HepG2 (cell line): ENCODE data around the gene METTL2A. TPM values are rescaled to one million over a fixed set of nuclear protein-coding genes. Genes with fewer than 3 reads are reported as not detected.

Experiments used
- ATAC-seq: fragments of 200-7000 bp; cut with Tn5 transposase; 3 replicates; pipeline ENCODE4 v1.9.1; 2020; ENCODE audit warnings: mild to moderate bottlenecking, moderate library complexity
- BruUV-seq: library from RNA; stranded (reverse); fragments of 400-500 nt; replicated peaks from 2 replicates; lab custom pipeline; 2021; lab: Mats Ljungman, UMichigan
- CTCF ChIA-PET: fragments of 300-600 bp; formaldehyde crosslinking; extraction: SDS; loops from one replicate; lab custom pipeline; 2021; ENCODE audit warnings: low total read pairs, inconsistent platforms, low intra/inter-chr PET ratio; lab: Yijun Ruan, JAX
- POLR2A ChIA-PET: fragments of 350-600 bp; sonication (Branson Sonifier 250); formaldehyde crosslinking; loops from one replicate; lab custom pipeline; 2020; ENCODE audit warnings: antibody characterized with exemption, inconsistent platforms; lab: Yijun Ruan, JAX
- DNase-seq: peaks from one replicate; pipeline ENCODE4 v3.0.0-alpha.2; 2015; ENCODE audit warnings: low spot score
- FAIRE-seq: peaks from 3 replicates; lab custom pipeline; 2011; peaks lifted over from hg19 to GRCh38; lab: Jason Lieb, UNC
- H2AFZ ChIP-seq: one replicate; pipeline ENCODE4 v1.6.1; 2011; ENCODE audit warnings: low read length, inconsistent platforms
- H3K27ac ChIP-seq: fragments of 300-600 bp; 3 replicates; pipeline ENCODE4 v1.8.0; 2011; ENCODE audit warnings: mixed run types, mild to moderate bottlenecking, mixed read lengths, low read length, inconsistent platforms; ENCODE audit not compliant: insufficient read depth; ENCODE audit errors: extremely low read length
- H3K27me3 ChIP-seq, 2 experiments: fragments of 200-600 bp in 1 of 2; 2 replicates in 1 of 2; 3 replicates in 1 of 2; pipeline versions ENCODE4 v1.6.0 to v1.8.0; 2011; ENCODE audit warnings: low read length in 2 of 2, mild to moderate bottlenecking in 2 of 2, moderate library complexity in 2 of 2, inconsistent platforms in 1 of 2; ENCODE audit not compliant: insufficient read depth in 2 of 2, control insufficient read depth in 1 of 2
- H3K36me3 ChIP-seq, 2 experiments: fragments of 200-600 bp in 1 of 2; replicated peaks in 1 of 2; 2 replicates in 1 of 2; 3 replicates in 1 of 2; pipeline versions ENCODE4 v1.5.1 to v1.8.0; 2011; ENCODE audit warnings: low read length in 2 of 2, inconsistent platforms in 1 of 2; ENCODE audit not compliant: insufficient read depth in 2 of 2, control insufficient read depth in 1 of 2
- H3K4me1 ChIP-seq: 2 replicates; pipeline ENCODE4 v1.5.1; 2012; ENCODE audit warnings: low read length, inconsistent platforms; ENCODE audit not compliant: insufficient read depth
- H3K4me2 ChIP-seq: 2 replicates; pipeline ENCODE4 v1.6.0; 2011; ENCODE audit warnings: low read depth, low read length, inconsistent platforms
- H3K4me3 ChIP-seq, 3 experiments: fragments of 200-600 bp in 1 of 3; sonication (generic), shearing (Covaris generic) in 1 of 3; replicated peaks in 1 of 3; 2 replicates each; pipeline ENCODE4 v1.5.1; 2011 to 2016; ENCODE audit warnings: low read length in 3 of 3, inconsistent platforms in 2 of 3, low read depth in 2 of 3, mild to moderate bottlenecking in 2 of 3, control low read depth in 1 of 3, mixed read lengths in 1 of 3; ENCODE audit not compliant: insufficient read depth in 1 of 3
- H3K79me2 ChIP-seq: one replicate; pipeline ENCODE4 v1.6.1; 2011; ENCODE audit warnings: low read length, inconsistent platforms; ENCODE audit not compliant: insufficient read depth
- H3K9ac ChIP-seq: 2 replicates; pipeline ENCODE4 v1.6.0; 2011; ENCODE audit warnings: mild to moderate bottlenecking, low read depth, low read length, inconsistent platforms; ENCODE audit not compliant: insufficient read depth
- H3K9me3 ChIP-seq: 2 replicates; pipeline ENCODE4 v1.5.1; 2012; ENCODE audit warnings: mild to moderate bottlenecking, low read length
- H4K20me1 ChIP-seq: 2 replicates; pipeline ENCODE4 v1.6.0; 2011; ENCODE audit warnings: inconsistent platforms, mild to moderate bottlenecking, low read length, moderate library complexity; ENCODE audit not compliant: insufficient read depth
- ADNP ChIP-seq: sonication (generic); formaldehyde crosslinking; IDR thresholded peaks from 2 replicates; pipeline ENCODE4 v1.4.0; 2020; ENCODE audit warnings: missing genetic modification reagents
- CHD2 ChIP-seq: IDR thresholded peaks from 2 replicates; pipeline ENCODE4 v1.6.1; 2011; ENCODE audit warnings: low read depth, low read length, improper control_type of control experiment
- HOXA3 ChIP-seq: sonication (generic); formaldehyde crosslinking; IDR thresholded peaks from 2 replicates; pipeline ENCODE4 v1.5.0; 2020; ENCODE audit warnings: missing genetic modification reagents
- JUNB ChIP-seq: sonication (generic); formaldehyde crosslinking; IDR thresholded peaks from 2 replicates; pipeline ENCODE4 v1.8.0; 2022; ENCODE audit warnings: missing genetic modification reagents, mild to moderate bottlenecking, borderline replicate concordance
- MLLT10 ChIP-seq: sonication (generic); formaldehyde crosslinking; IDR thresholded peaks from 2 replicates; pipeline ENCODE4 v1.4.0; 2020; ENCODE audit warnings: missing genetic modification reagents
- MXI1 ChIP-seq: IDR thresholded peaks from 3 replicates; pipeline ENCODE4 v1.6.1; 2012; ENCODE audit warnings: low read depth, low read length, inconsistent platforms, borderline replicate concordance
- MYC ChIP-seq: sonication (generic); formaldehyde crosslinking; IDR thresholded peaks from 2 replicates; pipeline ENCODE4 v1.9.0; 2021; ENCODE audit warnings: missing genetic modification reagents, borderline replicate concordance
- NFYC ChIP-seq: IDR thresholded peaks from 2 replicates; pipeline ENCODE4 v1.6.1; 2016; ENCODE audit warnings: missing genetic modification reagents, missing compliant biosample characterization
- PATZ1 ChIP-seq: sonication (generic); formaldehyde crosslinking; IDR thresholded peaks from 2 replicates; pipeline ENCODE4 v1.4.0; 2020; ENCODE audit warnings: missing genetic modification reagents
- RFXAP ChIP-seq: sonication (generic); formaldehyde crosslinking; IDR thresholded peaks from 2 replicates; pipeline ENCODE4 v1.4.0; 2020; ENCODE audit warnings: missing genetic modification reagents, borderline replicate concordance
- SATB2 ChIP-seq: sonication (generic); formaldehyde crosslinking; IDR thresholded peaks from 2 replicates; pipeline ENCODE4 v1.5.0; 2020; ENCODE audit warnings: missing genetic modification reagents
- ZMYM4 ChIP-seq: sonication (generic); formaldehyde crosslinking; IDR thresholded peaks from 2 replicates; pipeline ENCODE4 v1.8.1; 2023; ENCODE audit warnings: mild to moderate bottlenecking, missing genetic modification reagents
- ZNF234 ChIP-seq: sonication (generic); formaldehyde crosslinking; conservative IDR thresholded peaks from 2 replicates; pipeline ENCODE4 v1.5.1; 2020; ENCODE audit warnings: mild to moderate bottlenecking, missing genetic modification reagents
- ZNF577 ChIP-seq: sonication (generic); formaldehyde crosslinking; IDR thresholded peaks from 2 replicates; pipeline ENCODE4 v1.4.0; 2020; ENCODE audit warnings: mild to moderate bottlenecking, low read depth, missing genetic modification reagents, borderline replicate concordance
- ZNF777 ChIP-seq: sonication (generic); formaldehyde crosslinking; IDR thresholded peaks from 2 replicates; pipeline ENCODE4 v1.4.0; 2020; ENCODE audit warnings: missing genetic modification reagents
- ZSCAN29 ChIP-seq: sonication (generic); formaldehyde crosslinking; conservative IDR thresholded peaks from 2 replicates; pipeline ENCODE4 v1.4.0; 2020; ENCODE audit warnings: mild to moderate bottlenecking, missing genetic modification reagents
- WGBS: methylation state at CpG from one replicate; pipeline ENCODE4 v1.1.6; 2017; ENCODE audit warnings: low lambda C conversion rate; 5-methylcytosine and 5-hydroxymethylcytosine counted together
- in situ Hi-C: cut with HindIII; loops from 2 replicates; pipeline ENCODE4 v1.10.0; 2017; ENCODE audit warnings: low pct_unique_long_range_greater_than_20kb; ENCODE audit not compliant: extremely low pct_ligation_motif_present
- intact Hi-C: fragments of 100-400 bp; cut with micrococcal nuclease; formaldehyde crosslinking; loops from one replicate; pipeline ENCODE4 v1.10.0; 2022; ENCODE audit not compliant: unreplicated experiment
- polyA plus RNA-seq, 8 experiments: library from polyadenylated mRNA; depleted of rRNA in 3 of 8; stranded (reverse) in 7 of 8; unstranded in 1 of 8; fragments of >200 nt; fragmentation: Illumina TruSeq in 4 of 8; extraction: Trizol in 4 of 8; gene quantifications; 2 replicates each; pipeline versions ENCODE4 v1.2.1 to v1.2.3, GENCODE V29; 2011 to 2016; ENCODE audit warnings: low read depth in 4 of 8, missing spikeins in 1 of 8, mixed read lengths in 1 of 8; ENCODE audit not compliant: insufficient read depth in 1 of 8
- total RNA-seq, 5 experiments: library from RNA; depleted of rRNA; stranded (reverse); fragments of >200 nt; fragmentation: Illumina TruSeq; extraction: Trizol; gene quantifications; 2 replicates each; pipeline ENCODE4 v1.2.3, GENCODE V29; 2016; ENCODE audit warnings: low read depth in 1 of 5
- TF ChIP-seq, protein P1 (sequence below): sonication (generic); formaldehyde crosslinking; IDR thresholded peaks from 2 replicates; pipeline ENCODE4 v1.5.0; 2020; ENCODE audit warnings: mild to moderate bottlenecking, missing genetic modification reagents
- TF ChIP-seq, protein P2 (sequence below): IDR thresholded peaks from 2 replicates; pipeline ENCODE4 v1.6.1; 2016; ENCODE audit warnings: missing genetic modification reagents, missing compliant biosample characterization

Gene METTL2A
- total and polyA plus RNA-seq, 2 of the 13 experiments (the other 11 are each of a cell fraction or from before 2014, with no cell fraction given): 15.6 to 32.3 TPM

DNA sequence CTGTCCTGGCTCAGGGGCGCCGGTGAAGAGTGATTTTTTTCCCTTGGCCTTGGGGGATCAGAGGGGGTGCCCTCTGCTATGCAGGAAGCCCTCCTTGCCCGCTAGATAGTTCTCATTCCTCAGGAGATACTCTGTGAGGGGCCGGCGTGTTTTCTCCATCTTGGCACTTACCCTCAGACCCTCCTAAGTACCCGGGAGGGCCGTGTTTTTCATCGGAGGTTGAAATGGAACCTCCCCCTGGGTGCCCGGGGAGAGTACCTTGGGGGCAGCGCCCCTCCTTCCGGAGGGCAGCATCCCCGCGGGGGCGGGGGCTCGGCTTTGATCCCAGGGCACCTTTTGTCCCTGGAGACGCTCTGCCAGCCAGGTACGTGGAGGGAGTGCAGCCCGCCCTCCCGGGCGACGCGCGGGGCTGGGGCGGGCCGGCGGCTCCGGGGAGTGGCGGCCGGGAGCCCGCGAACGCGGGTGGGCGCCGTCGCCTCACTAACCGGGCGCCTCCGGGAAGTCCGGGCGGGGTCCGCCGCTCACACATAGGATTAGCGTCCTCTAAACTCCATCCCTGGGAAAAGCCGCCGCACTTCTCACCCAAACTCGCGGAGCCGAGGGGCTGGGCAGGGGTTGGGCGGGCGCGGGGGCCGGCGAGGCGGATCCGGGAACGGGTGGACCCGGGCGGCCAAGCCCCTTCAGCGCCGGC lies 54.2 kb downstream of the METTL2A start (continued):
- peak; percentile 42; the same call in 1 of the 2 replicates for TF ChIP-seq PATZ1

DNA sequence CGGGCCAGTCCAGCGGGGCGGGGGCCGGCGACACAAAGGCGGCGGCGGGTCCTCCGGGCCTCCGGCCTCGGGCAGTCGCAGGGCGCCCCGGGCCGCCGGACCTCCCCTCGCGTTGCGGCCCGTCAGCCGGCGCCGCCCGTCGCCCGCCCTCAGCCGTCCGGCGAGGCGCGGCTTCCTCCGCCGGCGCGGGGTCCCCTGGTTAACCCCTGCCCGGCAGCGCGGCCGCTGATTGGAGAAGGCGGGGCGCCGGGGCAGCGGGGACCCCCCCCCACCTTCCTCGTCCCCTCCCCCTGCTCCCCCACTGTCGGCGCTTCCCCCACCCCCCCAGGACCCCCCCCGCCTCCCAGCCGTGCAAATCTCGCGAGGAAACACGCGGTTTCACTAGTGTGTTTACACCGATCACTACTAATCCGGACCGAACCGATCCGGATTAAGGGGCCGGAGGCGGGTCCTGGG lies 54.8 kb downstream of the METTL2A start, which contains the start of gene TLK2:
Gene TLK2, plus strand, starts transcription at position 402 of the 456 bp plus-strand sequence. CDS start 2,301 bp downstream, outside the sequence.
- 0% methylated on average over 4 of the region's 59 CpGs for WGBS
- peak within 1 kb of the TSS; percentile 83 for H3K9ac ChIP-seq
- no peak for FAIRE-seq
- H3K4me3 ChIP-seq: peak within 1 kb of the TSS; percentile 78 to 93 (median 81)
- peak; percentile 69 for DNase-seq
- H2AFZ ChIP-seq: no peak within 1 kb of the TSS
- no peaks in the 10 kb centered on the region; a peak in 1 of 5 replicates for H3K36me3 ChIP-seq
- peak within 1 kb of the TSS; percentile 81 for H3K4me2 ChIP-seq
- CTCF ChIA-PET: no interaction called here
- peaks cover 14% of the 10 kb centered on the region; the same call in 1 of the 2 replicates for H4K20me1 ChIP-seq
- in situ Hi-C loops: no loop called here
- ATAC-seq: peak; percentile 92
- no peaks in the 10 kb centered on the region; a peak in 1 of 5 replicates for H3K27me3 ChIP-seq
- POLR2A ChIA-PET: no interaction called here
- no peaks in the 10 kb centered on the region for H3K9me3 ChIP-seq
- intact Hi-C loops: no loop called here
- peaks cover 38% of the 10 kb centered on the region for H3K79me2 ChIP-seq
- no TSS peak for BruUV-seq
- peaks cover 39% of the 10 kb centered on the region for H3K4me1 ChIP-seq
- peak within 1 kb of the TSS; percentile 68 for H3K27ac ChIP-seq
- TF ChIP-seq ZSCAN29 (CRISPR knock-in tag) (0 out of 2 replicates have a peak, but pooled peaks have one; percentile 17), ZMYM4 (CRISPR knock-in tag) (peak; percentile 59), ZNF234 (CRISPR knock-in tag) (no peak), MXI1 (peak; percentile 45; the same call in 1 of the 3 replicates), JUNB (no peak), MLLT10 (CRISPR knock-in tag) (no peak), ZNF577 (no peak), CHD2 (peak; percentile 35; the same call in 1 of the 2 replicates), NFYC (CRISPR knock-in tag) (peak; percentile 33; the same call in 1 of the 2 replicates), HOXA3 (CRISPR knock-in tag) (peak; percentile 22; the same call in 1 of the 2 replicates), ADNP (no peak), ZNF777 (CRISPR knock-in tag) (peak; percentile 45; the same call in 1 of the 2 replicates), RFXAP (CRISPR knock-in tag) (peak; percentile 37; the same call in 1 of the 2 replicates), MYC (CRISPR knock-in tag) (peak; percentile 71), SATB2 (CRISPR knock-in tag) (no peak)
- TF ChIP-seq, protein P1, sequence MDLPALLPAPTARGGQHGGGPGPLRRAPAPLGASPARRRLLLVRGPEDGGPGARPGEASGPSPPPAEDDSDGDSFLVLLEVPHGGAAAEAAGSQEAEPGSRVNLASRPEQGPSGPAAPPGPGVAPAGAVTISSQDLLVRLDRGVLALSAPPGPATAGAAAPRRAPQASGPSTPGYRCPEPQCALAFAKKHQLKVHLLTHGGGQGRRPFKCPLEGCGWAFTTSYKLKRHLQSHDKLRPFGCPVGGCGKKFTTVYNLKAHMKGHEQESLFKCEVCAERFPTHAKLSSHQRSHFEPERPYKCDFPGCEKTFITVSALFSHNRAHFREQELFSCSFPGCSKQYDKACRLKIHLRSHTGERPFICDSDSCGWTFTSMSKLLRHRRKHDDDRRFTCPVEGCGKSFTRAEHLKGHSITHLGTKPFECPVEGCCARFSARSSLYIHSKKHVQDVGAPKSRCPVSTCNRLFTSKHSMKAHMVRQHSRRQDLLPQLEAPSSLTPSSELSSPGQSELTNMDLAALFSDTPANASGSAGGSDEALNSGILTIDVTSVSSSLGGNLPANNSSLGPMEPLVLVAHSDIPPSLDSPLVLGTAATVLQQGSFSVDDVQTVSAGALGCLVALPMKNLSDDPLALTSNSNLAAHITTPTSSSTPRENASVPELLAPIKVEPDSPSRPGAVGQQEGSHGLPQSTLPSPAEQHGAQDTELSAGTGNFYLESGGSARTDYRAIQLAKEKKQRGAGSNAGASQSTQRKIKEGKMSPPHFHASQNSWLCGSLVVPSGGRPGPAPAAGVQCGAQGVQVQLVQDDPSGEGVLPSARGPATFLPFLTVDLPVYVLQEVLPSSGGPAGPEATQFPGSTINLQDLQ (CRISPR knock-in tag): peak; percentile 85
- TF ChIP-seq, protein P2, sequence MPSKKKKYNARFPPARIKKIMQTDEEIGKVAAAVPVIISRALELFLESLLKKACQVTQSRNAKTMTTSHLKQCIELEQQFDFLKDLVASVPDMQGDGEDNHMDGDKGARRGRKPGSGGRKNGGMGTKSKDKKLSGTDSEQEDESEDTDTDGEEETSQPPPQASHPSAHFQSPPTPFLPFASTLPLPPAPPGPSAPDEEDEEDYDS (CRISPR knock-in tag): peak; percentile 27; the same call in 1 of the 2 replicates
